ENCODE results near the gene EDIL3.

EDIL3 gene

GRCh38 chr5:84378961-84379360, 5.7 kb downstream of the EDIL3 start:
- H3K4me1 ChIP-seq (ENCODE audit: control insufficient read depth, insufficient read depth, low read length) = no peaks in the 10 kb centered on the region
- H3K9me3 ChIP-seq (ENCODE audit: control insufficient read depth, insufficient read depth, low read length) = no peaks in the 10 kb centered on the region
- no CpG with 5 or more reads among the region's 2 CpGs for WGBS (ENCODE audit: insufficient coverage, insufficient read length)
- H3K4me3 ChIP-seq (ENCODE audit: low read length) = no peak overlapping the region
- no peaks in the 10 kb centered on the region for H3K36me3 ChIP-seq (ENCODE audit: control insufficient read depth, insufficient read depth, low read length)
- DNase-seq (ENCODE audit: low read depth, low spot score) = no peak
- H3K27ac ChIP-seq (ENCODE audit: low read length) = no peak overlapping the region
- no peaks in the 10 kb centered on the region for H3K27me3 ChIP-seq (ENCODE audit: control insufficient read depth, insufficient read depth, low read length)

GRCh38 chr5:84378420-84378819, 6.3 kb downstream of the EDIL3 start:
- DNase-seq (ENCODE audit: low read depth, low spot score) = no peak
- Histone ChIP-seq H3K27ac (ENCODE audit: low read length) (no peak overlapping the region), H3K9me3 (ENCODE audit: control insufficient read depth, insufficient read depth, low read length) (no peaks in the 10 kb centered on the region), H3K36me3 (ENCODE audit: control insufficient read depth, insufficient read depth, low read length) (no peaks in the 10 kb centered on the region), H3K4me3 (ENCODE audit: low read length) (no peak overlapping the region), H3K27me3 (ENCODE audit: control insufficient read depth, insufficient read depth, low read length) (no peaks in the 10 kb centered on the region), H3K4me1 (ENCODE audit: control insufficient read depth, insufficient read depth, low read length) (no peaks in the 10 kb centered on the region)
- WGBS (ENCODE audit: insufficient coverage, insufficient read length) = no CpG with 5 or more reads among the region's 1 CpG

GRCh38 chr5:84376346-84376745, 8.3 kb downstream of the EDIL3 start:
- no peaks in the 10 kb centered on the region for H3K4me1 ChIP-seq (ENCODE audit: control insufficient read depth, insufficient read depth, low read length)
- DNase-seq (ENCODE audit: low read depth, low spot score) = no peak
- H3K27me3 ChIP-seq (ENCODE audit: control insufficient read depth, insufficient read depth, low read length) = no peaks in the 10 kb centered on the region
- H3K36me3 ChIP-seq (ENCODE audit: control insufficient read depth, insufficient read depth, low read length) = no peaks in the 10 kb centered on the region
- no peaks in the 10 kb centered on the region for H3K9me3 ChIP-seq (ENCODE audit: control insufficient read depth, insufficient read depth, low read length)
- WGBS (ENCODE audit: insufficient coverage, insufficient read length) = no CpG with 5 or more reads among the region's 1 CpG
- no peak overlapping the region for H3K4me3 ChIP-seq (ENCODE audit: low read length)
- no peak overlapping the region for H3K27ac ChIP-seq (ENCODE audit: low read length)

GRCh38 chr5:84374568-84374967, 10.1 kb downstream of the EDIL3 start:
- no peak overlapping the region for H3K27ac ChIP-seq (ENCODE audit: low read length)
- no peaks in the 10 kb centered on the region for H3K9me3 ChIP-seq (ENCODE audit: control insufficient read depth, insufficient read depth, low read length)
- H3K4me3 ChIP-seq (ENCODE audit: low read length) = no peak overlapping the region
- no peaks in the 10 kb centered on the region for H3K36me3 ChIP-seq (ENCODE audit: control insufficient read depth, insufficient read depth, low read length)
- H3K27me3 ChIP-seq (ENCODE audit: control insufficient read depth, insufficient read depth, low read length) = no peaks in the 10 kb centered on the region
- DNase-seq (ENCODE audit: low read depth, low spot score) = no peak
- no CpG with 5 or more reads among the region's 4 CpGs for WGBS (ENCODE audit: insufficient coverage, insufficient read length)
- no peaks in the 10 kb centered on the region for H3K4me1 ChIP-seq (ENCODE audit: control insufficient read depth, insufficient read depth, low read length)

GRCh38 chr5:84373506-84373905, 11.2 kb downstream of the EDIL3 start:
- Histone ChIP-seq H3K36me3 (ENCODE audit: control insufficient read depth, insufficient read depth, low read length) (no peaks in the 10 kb centered on the region), H3K4me3 (ENCODE audit: low read length) (no peak overlapping the region), H3K9me3 (ENCODE audit: control insufficient read depth, insufficient read depth, low read length) (no peaks in the 10 kb centered on the region), H3K27ac (ENCODE audit: low read length) (no peak overlapping the region), H3K27me3 (ENCODE audit: control insufficient read depth, insufficient read depth, low read length) (no peaks in the 10 kb centered on the region), H3K4me1 (ENCODE audit: control insufficient read depth, insufficient read depth, low read length) (no peaks in the 10 kb centered on the region)
- WGBS (ENCODE audit: insufficient coverage, insufficient read length) = no CpG with 5 or more reads among the region's 2 CpGs
- no peak for DNase-seq (ENCODE audit: low read depth, low spot score)

- H3K27me3 ChIP-seq (ENCODE audit: control insufficient read depth, insufficient read depth, low read length) = no peaks in the 10 kb centered on the region
- no peaks in the 10 kb centered on the region for H3K36me3 ChIP-seq (ENCODE audit: control insufficient read depth, insufficient read depth, low read length)
- no peak overlapping the region for H3K27ac ChIP-seq (ENCODE audit: low read length)
- DNase-seq (ENCODE audit: low read depth, low spot score) = no peak
- no CpG with 5 or more reads among the region's 9 CpGs for WGBS (ENCODE audit: insufficient coverage, insufficient read length)
- H3K9me3 ChIP-seq (ENCODE audit: control insufficient read depth, insufficient read depth, low read length) = no peaks in the 10 kb centered on the region
- H3K4me1 ChIP-seq (ENCODE audit: control insufficient read depth, insufficient read depth, low read length) = no peaks in the 10 kb centered on the region
- H3K4me3 ChIP-seq (ENCODE audit: low read length) = no peak overlapping the region
Observed at GRCh38 chr5:84372066-84372695, 12.5 kb downstream of the EDIL3 start.

- Histone ChIP-seq H3K36me3 (ENCODE audit: control insufficient read depth, insufficient read depth, low read length) (no peaks in the 10 kb centered on the region), H3K27ac (ENCODE audit: low read length) (no peak overlapping the region), H3K27me3 (ENCODE audit: control insufficient read depth, insufficient read depth, low read length) (no peaks in the 10 kb centered on the region), H3K9me3 (ENCODE audit: control insufficient read depth, insufficient read depth, low read length) (no peaks in the 10 kb centered on the region), H3K4me3 (ENCODE audit: low read length) (no peak overlapping the region), H3K4me1 (ENCODE audit: control insufficient read depth, insufficient read depth, low read length) (no peaks in the 10 kb centered on the region)
- DNase-seq (ENCODE audit: low read depth, low spot score) = no peak
- no CpG with 5 or more reads among the region's 2 CpGs for whole genome bisulfite sequencing (ENCODE audit: insufficient coverage, insufficient read length)
Observed at GRCh38 chr5:84370176-84370575, 14.5 kb downstream of the EDIL3 start.

GRCh38 chr5:84364043-84364442, 20.6 kb downstream of the EDIL3 start:
- Histone ChIP-seq H3K36me3 (ENCODE audit: control insufficient read depth, insufficient read depth, low read length) (no peaks in the 10 kb centered on the region), H3K27me3 (ENCODE audit: control insufficient read depth, insufficient read depth, low read length) (no peaks in the 10 kb centered on the region), H3K4me3 (ENCODE audit: low read length) (no peak overlapping the region), H3K9me3 (ENCODE audit: control insufficient read depth, insufficient read depth, low read length) (no peaks in the 10 kb centered on the region), H3K4me1 (ENCODE audit: control insufficient read depth, insufficient read depth, low read length) (no peaks in the 10 kb centered on the region), H3K27ac (ENCODE audit: low read length) (no peak overlapping the region)
- WGBS (ENCODE audit: insufficient coverage, insufficient read length) = no CpG with 5 or more reads among the region's 2 CpGs
- no peak for DNase-seq (ENCODE audit: low read depth, low spot score)

- no peak for DNase-seq (ENCODE audit: low read depth, low spot score)
- Histone ChIP-seq H3K4me3 (ENCODE audit: low read length) (no peak overlapping the region), H3K36me3 (ENCODE audit: control insufficient read depth, insufficient read depth, low read length) (no peaks in the 10 kb centered on the region), H3K4me1 (ENCODE audit: control insufficient read depth, insufficient read depth, low read length) (no peaks in the 10 kb centered on the region), H3K9me3 (ENCODE audit: control insufficient read depth, insufficient read depth, low read length) (no peaks in the 10 kb centered on the region), H3K27me3 (ENCODE audit: control insufficient read depth, insufficient read depth, low read length) (no peaks in the 10 kb centered on the region), H3K27ac (ENCODE audit: low read length) (no peak overlapping the region)
Observed at GRCh38 chr5:84362061-84362720, 22.5 kb downstream of the EDIL3 start.

- no peak overlapping the region for H3K27ac ChIP-seq (ENCODE audit: low read length)
- no peak overlapping the region for H3K4me3 ChIP-seq (ENCODE audit: low read length)
- no peaks in the 10 kb centered on the region for H3K36me3 ChIP-seq (ENCODE audit: control insufficient read depth, insufficient read depth, low read length)
- no peaks in the 10 kb centered on the region for H3K27me3 ChIP-seq (ENCODE audit: control insufficient read depth, insufficient read depth, low read length)
- H3K9me3 ChIP-seq (ENCODE audit: control insufficient read depth, insufficient read depth, low read length) = no peaks in the 10 kb centered on the region
- no peaks in the 10 kb centered on the region for H3K4me1 ChIP-seq (ENCODE audit: control insufficient read depth, insufficient read depth, low read length)
- WGBS (ENCODE audit: insufficient coverage, insufficient read length) = no CpG with 5 or more reads among the region's 2 CpGs
- no peak for DNase-seq (ENCODE audit: low read depth, low spot score)
Observed at GRCh38 chr5:84361572-84361971, 23.1 kb downstream of the EDIL3 start.

- Histone ChIP-seq H3K4me3 (ENCODE audit: low read length) (no peak overlapping the region), H3K9me3 (ENCODE audit: control insufficient read depth, insufficient read depth, low read length) (no peaks in the 10 kb centered on the region), H3K36me3 (ENCODE audit: control insufficient read depth, insufficient read depth, low read length) (no peaks in the 10 kb centered on the region; the same call in 1 of the 2 replicates), H3K4me1 (ENCODE audit: control insufficient read depth, insufficient read depth, low read length) (no peaks in the 10 kb centered on the region), H3K27ac (ENCODE audit: low read length) (no peak overlapping the region), H3K27me3 (ENCODE audit: control insufficient read depth, insufficient read depth, low read length) (no peaks in the 10 kb centered on the region)
- no CpG with 5 or more reads among the region's 3 CpGs for WGBS (ENCODE audit: insufficient coverage, insufficient read length)
- DNase-seq (ENCODE audit: low read depth, low spot score) = no peak
Observed at GRCh38 chr5:84360056-84360455, 24.6 kb downstream of the EDIL3 start.

All from iPS DF 6.9 (cell line).